MM.1S (cell line): ENCODE measurements around the gene ZNF774.

ENCODE experiments used
- EZH2 ChIP-seq: fragments of 300-600 bp; sonication (generic); optimal IDR thresholded peaks from 2 replicates; pipeline ENCODE3; 2017; ENCODE audit warnings: low read depth, mild to moderate bottlenecking, antibody characterized with exemption, low read length, mixed read lengths
- EZH2phosphoT487 ChIP-seq: fragments of 300-600 bp; sonication (generic); IDR thresholded peaks from 2 replicates; pipeline ENCODE4 v1.6.1; 2018; ENCODE audit warnings: antibody characterized with exemption, low read length
- TF ChIP-seq, protein P1 (sequence below): fragments of 300-600 bp; sonication (generic); IDR thresholded peaks from 2 replicates; pipeline ENCODE4 v1.5.1; 2016; ENCODE audit warnings: antibody characterized with exemption, low read length, mixed read lengths

DNA sequence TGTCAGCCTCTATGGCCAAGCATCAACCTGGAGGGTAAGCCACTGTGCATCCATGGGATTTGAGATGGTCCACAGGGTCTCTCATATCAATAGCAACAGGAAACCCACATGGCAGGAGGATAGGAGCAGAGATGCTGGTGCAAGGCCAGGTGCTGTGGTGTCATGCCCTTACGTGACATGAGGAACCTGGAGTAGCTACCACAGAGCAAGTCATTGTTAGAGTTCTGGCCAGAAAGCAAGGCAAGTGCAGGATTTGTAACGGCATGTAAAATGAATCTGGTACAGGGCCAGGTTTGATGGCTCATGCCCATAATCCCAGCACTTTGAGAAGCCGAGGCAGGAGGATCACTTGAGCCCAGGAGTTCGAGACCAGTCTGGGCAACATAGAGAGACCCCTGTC, 14.8 kb upstream of the ZNF774 start:
- TF ChIP-seq, protein P1, sequence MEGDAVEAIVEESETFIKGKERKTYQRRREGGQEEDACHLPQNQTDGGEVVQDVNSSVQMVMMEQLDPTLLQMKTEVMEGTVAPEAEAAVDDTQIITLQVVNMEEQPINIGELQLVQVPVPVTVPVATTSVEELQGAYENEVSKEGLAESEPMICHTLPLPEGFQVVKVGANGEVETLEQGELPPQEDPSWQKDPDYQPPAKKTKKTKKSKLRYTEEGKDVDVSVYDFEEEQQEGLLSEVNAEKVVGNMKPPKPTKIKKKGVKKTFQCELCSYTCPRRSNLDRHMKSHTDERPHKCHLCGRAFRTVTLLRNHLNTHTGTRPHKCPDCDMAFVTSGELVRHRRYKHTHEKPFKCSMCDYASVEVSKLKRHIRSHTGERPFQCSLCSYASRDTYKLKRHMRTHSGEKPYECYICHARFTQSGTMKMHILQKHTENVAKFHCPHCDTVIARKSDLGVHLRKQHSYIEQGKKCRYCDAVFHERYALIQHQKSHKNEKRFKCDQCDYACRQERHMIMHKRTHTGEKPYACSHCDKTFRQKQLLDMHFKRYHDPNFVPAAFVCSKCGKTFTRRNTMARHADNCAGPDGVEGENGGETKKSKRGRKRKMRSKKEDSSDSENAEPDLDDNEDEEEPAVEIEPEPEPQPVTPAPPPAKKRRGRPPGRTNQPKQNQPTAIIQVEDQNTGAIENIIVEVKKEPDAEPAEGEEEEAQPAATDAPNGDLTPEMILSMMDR = no peak
- TF ChIP-seq EZH2 (no peak), EZH2phosphoT487 (no peak)
